Thoracic aorta (tissue), 2 donors: ENCODE measurements around the gene GABRB3. TPM values are rescaled to one million over a fixed set of nuclear protein-coding genes. Genes with fewer than 3 reads are reported as not detected.

ENCODE experiments used
- ATAC-seq: fragments of 150-250 bp; one replicate; pipeline ENCODE4 v1.8.0; 2017; ENCODE audit warnings: low read depth; ENCODE audit not compliant: insufficient number of reproducible peaks, low FRiP score
- DNase-seq: peaks from one replicate; pipeline ENCODE4 v3.0.0-alpha.2; 2020; ENCODE audit warnings: low spot score
- H3K27ac ChIP-seq, 2 donors: fragments of 200-600 bp; sonication (generic); 1 replicate in 1 of 2; 2 replicates in 1 of 2; pipeline ENCODE4 v1.5.1; 2016; ENCODE audit warnings: mild to moderate bottlenecking in 2 of 2, moderate library complexity in 2 of 2
- H3K27me3 ChIP-seq: fragments of 200-600 bp; sonication (generic); replicated peaks from 2 replicates; pipeline ENCODE4 v1.6.0; 2016; ENCODE audit warnings: mild to moderate bottlenecking; ENCODE audit not compliant: insufficient read depth
- H3K36me3 ChIP-seq: fragments of 200-600 bp; sonication (generic); one replicate; pipeline ENCODE4 v1.5.1; 2016
- H3K4me1 ChIP-seq, 2 donors: fragments of 200-600 bp; sonication (generic); 1 replicate in 1 of 2; 2 replicates in 1 of 2; pipeline versions ENCODE4 v1.5.1 to v1.6.0; 2016; ENCODE audit warnings: low read depth in 2 of 2, mild to moderate bottlenecking in 1 of 2; ENCODE audit not compliant: control insufficient read depth in 1 of 2
- H3K4me3 ChIP-seq: fragments of 200-600 bp; sonication (generic); 2 replicates; pipeline ENCODE4 v1.5.1; 2016; ENCODE audit warnings: mild to moderate bottlenecking
- H3K9me3 ChIP-seq: fragments of 200-600 bp; sonication (generic); 2 replicates; pipeline ENCODE4 v1.5.1; 2016
- CTCF ChIP-seq: fragments of 200-600 bp; sonication (generic); IDR thresholded peaks from one replicate; pipeline ENCODE4 v1.5.1; 2019; ENCODE audit warnings: antibody characterized with exemption
- total RNA-seq, 2 donors: library from RNA; depleted of rRNA; stranded (reverse); fragments of >200 nt; gene quantifications; one replicate each; pipeline versions ENCODE4 v1.1.0 to v1.2.3, GENCODE V29; 2016

Gene GABRB3
- total RNA-seq, 2 donors from 2014 or later = 0.54 to 2.0 TPM

DNA sequence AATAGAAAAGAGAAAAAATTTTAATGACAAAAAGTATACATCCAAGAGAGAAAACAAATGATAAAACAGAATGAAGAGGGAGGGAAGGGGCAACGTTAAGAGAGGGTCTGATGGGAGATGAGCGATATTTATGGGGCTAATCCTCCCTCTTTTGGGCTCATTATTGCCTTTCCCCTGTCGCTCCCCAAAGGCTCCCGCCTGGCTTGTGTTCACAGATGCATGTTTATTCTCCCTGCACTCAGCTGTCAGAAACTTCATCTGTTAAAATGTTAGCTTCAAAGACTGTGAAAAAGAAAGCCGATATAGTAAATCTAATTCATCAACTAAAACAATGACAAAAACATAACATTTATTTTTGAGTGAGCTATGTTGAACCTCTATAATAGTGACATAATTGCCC is 74.3 kb downstream of the GABRB3 start:
- DNase-seq (no peak), ATAC-seq (no peak)
- no peak overlapping the region for H3K4me3 ChIP-seq
- no peaks in the 10 kb centered on the region for H3K27me3 ChIP-seq
- TF ChIP-seq CTCF = no peak
- H3K9me3 ChIP-seq = no peaks in the 10 kb centered on the region
- no peaks in the 10 kb centered on the region for H3K4me1 ChIP-seq
- no peaks in the 10 kb centered on the region for H3K36me3 ChIP-seq
- no peak overlapping the region for H3K27ac ChIP-seq

GRCh38 chr15:26697913-26698312 is 75.0 kb downstream of the GABRB3 start:
- Histone ChIP-seq H3K36me3 (no peaks in the 10 kb centered on the region), H3K4me1 (no peaks in the 10 kb centered on the region), H3K9me3 (no peaks in the 10 kb centered on the region), H3K27me3 (no peaks in the 10 kb centered on the region), H3K27ac (no peak overlapping the region), H3K4me3 (no peak overlapping the region)
- no peak for DNase-seq
- no peak for TF ChIP-seq CTCF
- no peak for ATAC-seq

- DNase-seq = no peak
- Histone ChIP-seq H3K4me1 (no peaks in the 10 kb centered on the region), H3K27ac (no peak overlapping the region), H3K4me3 (no peak overlapping the region), H3K9me3 (no peaks in the 10 kb centered on the region), H3K36me3 (no peaks in the 10 kb centered on the region), H3K27me3 (no peaks in the 10 kb centered on the region)
- ATAC-seq = no peak
- no peak for TF ChIP-seq CTCF
Measured at GRCh38 chr15:26691249-26691648, 81.6 kb downstream of the GABRB3 start.

DNA sequence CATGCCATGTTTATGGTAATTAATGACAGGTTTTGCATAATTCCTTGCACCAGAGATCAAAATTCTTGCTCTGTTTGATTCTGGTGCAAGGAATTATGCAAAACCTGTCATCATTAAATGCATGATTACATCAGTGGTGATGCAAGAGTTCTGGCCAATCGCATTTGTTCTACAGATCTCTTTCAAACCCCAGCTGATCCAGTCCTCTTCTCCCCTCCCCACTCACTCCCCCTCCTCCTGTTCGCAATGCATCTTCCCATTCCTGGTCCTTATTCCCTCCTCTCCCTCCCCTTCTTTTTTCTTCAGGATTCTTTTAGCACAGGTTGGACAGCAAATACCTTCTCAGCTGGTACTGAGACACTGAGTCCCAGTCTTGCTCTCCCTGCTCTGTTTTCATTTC is 82.1 kb downstream of the GABRB3 start:
- ATAC-seq = no peak
- Histone ChIP-seq H3K27ac (no peak overlapping the region), H3K9me3 (no peaks in the 10 kb centered on the region), H3K36me3 (no peaks in the 10 kb centered on the region), H3K4me3 (no peak overlapping the region), H3K27me3 (no peaks in the 10 kb centered on the region), H3K4me1 (no peaks in the 10 kb centered on the region)
- TF ChIP-seq CTCF = no peak
- no peak for DNase-seq

GRCh38 chr15:26689462-26689861 is 83.4 kb downstream of the GABRB3 start:
- Histone ChIP-seq H3K27me3 (no peaks in the 10 kb centered on the region), H3K27ac (no peak overlapping the region), H3K4me1 (no peaks in the 10 kb centered on the region), H3K36me3 (no peaks in the 10 kb centered on the region), H3K4me3 (no peak overlapping the region), H3K9me3 (no peaks in the 10 kb centered on the region)
- TF ChIP-seq CTCF = no peak
- ATAC-seq = no peak
- no peak for DNase-seq
